Measurements from ENCODE around the gene RAB44. TPM values are rescaled to one million over a fixed set of nuclear protein-coding genes. Genes with fewer than 3 reads are reported as not detected.

Gene RAB44
- total RNA-seq, 1 experiment from 2014 or later = 0.05 TPM

DNA sequence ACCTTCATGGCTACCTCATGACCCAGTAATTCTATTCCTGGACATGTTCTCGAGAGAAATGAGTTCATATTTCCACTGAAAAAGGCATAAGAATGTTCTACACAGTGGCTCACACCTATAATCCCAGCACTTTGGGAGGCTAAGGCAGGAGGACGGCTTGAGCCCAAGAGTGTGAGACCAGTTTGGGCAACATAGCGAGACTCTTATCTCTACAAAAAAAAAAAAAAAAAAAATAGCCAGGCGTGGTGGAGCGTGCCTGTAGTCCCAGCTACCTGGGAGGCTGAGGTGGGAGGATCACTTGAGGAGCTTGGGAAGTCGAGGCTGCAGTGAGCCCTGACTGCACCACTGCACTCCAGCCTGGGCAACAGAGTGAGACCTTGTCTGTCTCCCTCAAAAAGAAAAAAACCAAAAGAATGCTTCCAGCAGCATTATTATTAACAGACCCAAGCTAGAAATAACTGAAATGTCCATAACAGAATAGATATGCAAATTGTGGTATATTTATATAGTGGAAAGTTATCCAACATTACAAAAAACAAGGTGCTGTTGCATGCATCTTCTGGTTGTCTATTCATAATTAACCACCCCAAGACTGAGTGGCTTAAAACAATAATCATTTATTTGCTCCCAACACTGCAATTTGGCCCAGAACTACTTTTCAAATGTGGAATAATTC, 9.4 kb upstream of the RAB44 start:
- RAD21 ChIA-PET (ENCODE audit: low non-redundant PET in 1 of 2, low total read pairs in 2 of 2, uncharacterized antibody in 2 of 2, unreplicated experiment in 2 of 2) = interaction anchor here in 1 of 2 experiments (0.6 kb wide), 1 partner anchor 215 kb away, joined by 3 read pairs; no protein-coding TSS in a partner anchor
- no peak overlapping the region for H2AFZ ChIP-seq (ENCODE audit: low read depth, low read length, poor library complexity, severe bottlenecking)
- BruUV-seq (replicated peaks) = no TSS peak
- peak; percentile 16; the same call in 1 of the 2 replicates for ATAC-seq
- CTCF ChIA-PET = interaction anchor here (0.9 to 1.0 kb wide), 2 partner anchors 36 to 71 kb away, joined by 3 to 4 read pairs; no protein-coding TSS in a partner anchor
- peaks cover 3 to 5% of the 10 kb centered on the region in 2 experiments; a peak in 3 of 4 replicates for H3K4me1 ChIP-seq (ENCODE audit: control insufficient read depth in 1 of 2, insufficient read depth in 2 of 2, low read length in 2 of 2)
- no peaks in the 10 kb centered on the region for H3K27me3 ChIP-seq (ENCODE audit: insufficient read depth, low read length)
- H3K36me3 ChIP-seq (ENCODE audit: control insufficient read depth in 1 of 2, insufficient read depth in 2 of 2, low read length in 2 of 2) = peaks cover 25 to 37% of the 10 kb centered on the region in 2 experiments
- H3K27ac ChIP-seq (ENCODE audit: low read depth, low read length) = no peak overlapping the region
- POLR2A ChIA-PET = interaction anchor here (0.8 to 2.4 kb wide), 4 partner anchors 10 to 21 kb away, joined by 3 to 9 read pairs (median 4); partner anchors contain the start of gene CDKN1A
- H4K20me1 ChIP-seq (ENCODE audit: insufficient read depth) = no peaks in the 10 kb centered on the region
- peaks cover 15% of the 10 kb centered on the region for H3K79me2 ChIP-seq (ENCODE audit: insufficient read depth, low read length)
- H3K9me2 ChIP-seq (ENCODE audit: insufficient read depth) = no peaks in the 10 kb centered on the region
- intact Hi-C loops (cut with micrococcal nuclease) = no loop called here
- no peak overlapping the region for H3K4me2 ChIP-seq (ENCODE audit: low read length)
- no peaks in the 10 kb centered on the region for H3K9me3 ChIP-seq (ENCODE audit: control insufficient read depth in 1 of 2, insufficient read depth in 1 of 2, low read depth in 1 of 2, low read length in 2 of 2)
- DNase-seq (ENCODE audit: low read depth, low spot score) = no peak
- no peak overlapping the region for H3K9ac ChIP-seq (ENCODE audit: low read length)
- H3K4me3 ChIP-seq (replicated peaks in 1 of 2; ENCODE audit: low read depth in 1 of 2, low read length in 2 of 2) = no peak overlapping the region
- no peak for TF ChIP-seq ZNF274 (IDR thresholded peaks at IDR 0.05; ENCODE audit: low read depth, low read length)
- TF ChIP-seq POLR2AphosphoS5 (IDR thresholded peaks at IDR 0.05; ENCODE audit: low read depth, low read length) = peak; percentile 39; the same call in 1 of the 2 replicates
- no peak for TF ChIP-seq ZFX (IDR thresholded peaks at IDR 0.05)
- TF ChIP-seq EZH2phosphoT487 (IDR thresholded peaks at IDR 0.05; ENCODE audit: borderline replicate concordance) = no peak
- TF ChIP-seq ZBTB33 (IDR thresholded peaks at IDR 0.05; ENCODE audit: extremely low read depth, insufficient replicate concordance, low read length) = no peak
- TF ChIP-seq ELF1 (IDR thresholded peaks at IDR 0.05; ENCODE audit: borderline replicate concordance, low read depth) = no peak
- no peak for TF ChIP-seq SP1 (IDR thresholded peaks at IDR 0.05; ENCODE audit: low read depth)

Measured in HCT116 (cell line).